ENCODE results near the gene MAPT.

Gene MAPT

DNA sequence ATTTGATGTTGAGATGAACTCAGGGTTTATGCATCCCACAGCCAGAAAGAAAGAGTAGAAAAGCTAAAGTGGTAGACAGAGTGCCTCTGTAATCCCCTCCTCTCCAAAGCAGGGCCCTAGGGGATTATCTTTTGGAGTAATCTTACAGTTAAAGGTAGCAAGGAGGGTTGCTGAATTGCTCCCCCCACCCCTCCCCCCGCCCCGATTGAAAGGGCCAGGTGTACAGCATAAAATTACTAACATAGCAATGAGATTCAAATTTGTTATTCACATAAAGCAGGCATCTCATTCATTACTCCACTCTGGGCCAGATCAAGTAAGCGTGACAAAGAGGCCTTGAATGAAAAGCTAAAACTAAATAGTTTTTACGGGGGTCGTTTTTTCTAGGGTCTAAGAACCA lies 177.4 kb downstream of the MAPT start:
- DNase-seq (ENCODE audit: insufficient read length, low spot score) = no peak
- no peak for FAIRE-seq

- FAIRE-seq (peak; percentile 93), DNase-seq (ENCODE audit: insufficient read length, low spot score) (peak; percentile 80)
Observed at GRCh38 chr17:46072998-46073397, 178.6 kb downstream of the MAPT start.

DNA sequence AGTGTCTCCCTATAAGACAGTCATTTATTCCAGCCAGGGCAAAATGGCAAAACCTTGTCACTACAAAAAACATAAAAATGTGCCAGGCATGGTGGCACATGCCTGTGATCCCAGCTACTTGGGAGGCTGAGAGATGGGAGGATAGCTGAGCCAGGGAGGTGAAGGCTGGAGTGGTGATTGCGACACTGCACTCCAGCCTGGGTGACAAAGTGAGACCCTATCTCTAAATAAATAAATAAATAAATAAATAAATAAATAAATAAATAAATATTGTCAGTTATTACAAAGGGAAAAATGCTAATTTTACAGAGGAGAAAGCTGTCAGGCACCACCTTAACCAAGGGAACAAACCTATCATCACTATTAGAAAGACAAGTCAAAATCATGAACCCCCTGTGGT lies 180.2 kb downstream of the MAPT start:
- no peak for FAIRE-seq
- DNase-seq (ENCODE audit: insufficient read length, low spot score) = no peak
